HCT116 (cell line): Measurements from ENCODE around the gene IGFBP6. TPM values are rescaled to one million over a fixed set of nuclear protein-coding genes. Genes with fewer than 3 reads are reported as not detected.

ENCODE experiments used
- ATAC-seq: fragments of 200-7000 bp; cut with Tn5 transposase; 2 replicates; pipeline ENCODE4 v1.9.1; 2020; ENCODE audit warnings: mild to moderate bottlenecking, moderate library complexity
- BruUV-seq: library from RNA; stranded (reverse); fragments of 400-500 nt; replicated peaks from 2 replicates; lab custom pipeline; 2021; lab: Mats Ljungman, UMichigan
- CTCF ChIA-PET: fragments of 300-600 bp; sonication (Branson Sonifier 250); formaldehyde crosslinking; loops from one replicate; lab custom pipeline; 2021; ENCODE audit warnings: antibody characterized with exemption; lab: Charles Lee
- POLR2A ChIA-PET: fragments of 300-600, 350-600 bp; sonication (Branson Sonifier 250); formaldehyde crosslinking; loops from one replicate; lab custom pipeline; 2021; ENCODE audit warnings: antibody characterized with exemption; lab: Charles Lee
- RAD21 ChIA-PET, 2 experiments: fragments of 300-600 bp; sonication (Branson Sonifier 250); formaldehyde crosslinking; loops; one replicate each; lab custom pipeline; 2023; ENCODE audit warnings: low total read pairs in 2 of 2; ENCODE audit not compliant: uncharacterized antibody in 2 of 2, unreplicated experiment in 2 of 2, low non-redundant PET in 1 of 2; lab: Charles Lee
- DNase-seq: peaks from one replicate; pipeline ENCODE4 v3.0.0-alpha.2; 2010; ENCODE audit warnings: low read depth, low spot score
- H2AFZ ChIP-seq: fragments of 200-600 bp; shearing (Covaris generic), sonication (generic); 2 replicates; pipeline ENCODE4 v1.6.1; 2017; ENCODE audit warnings: low read depth, mixed run types, mixed read lengths, antibody characterized with exemption, low read length; ENCODE audit not compliant: poor library complexity, severe bottlenecking
- H3K27ac ChIP-seq: 2 replicates; pipeline ENCODE4 v1.5.1; 2012; ENCODE audit warnings: low read depth, low read length
- H3K27me3 ChIP-seq: fragments of 200-600 bp; sonication (generic); 2 replicates; pipeline ENCODE4 v1.6.1; 2016; ENCODE audit warnings: mixed run types, low read length, mixed read lengths; ENCODE audit not compliant: insufficient read depth
- H3K36me3 ChIP-seq, 2 experiments: fragments of 200-500 bp in 1 of 2; fragments of 200-600 bp in 1 of 2; sonication (Bioruptor generic) in 1 of 2; sonication (generic) in 1 of 2; 2 replicates each; pipeline versions ENCODE4 v1.5.1 to v1.6.1; 2014 to 2016; ENCODE audit warnings: low read length in 2 of 2, inconsistent platforms in 1 of 2, mixed read lengths in 1 of 2, mixed run types in 1 of 2; ENCODE audit not compliant: insufficient read depth in 2 of 2, control insufficient read depth in 1 of 2
- H3K4me1 ChIP-seq, 2 experiments: fragments of 200-600 bp in 1 of 2; sonication (generic) in 1 of 2; 2 replicates each; pipeline versions ENCODE4 v1.5.1 to v1.6.1; 2012 to 2017; ENCODE audit warnings: low read length in 2 of 2, inconsistent platforms in 1 of 2, mild to moderate bottlenecking in 1 of 2, mixed read lengths in 1 of 2, mixed run types in 1 of 2, moderate library complexity in 1 of 2; ENCODE audit not compliant: insufficient read depth in 2 of 2, control insufficient read depth in 1 of 2
- H3K4me2 ChIP-seq: fragments of 200-600 bp; sonication (generic); 2 replicates; pipeline ENCODE4 v1.6.1; 2017; ENCODE audit warnings: mixed run types, low read length, mixed read lengths
- H3K4me3 ChIP-seq, 2 experiments: fragments of 200-600 bp in 1 of 2; sonication (generic) in 1 of 2; replicated peaks in 1 of 2; 2 replicates each; pipeline ENCODE4 v1.5.1; 2011 to 2016; ENCODE audit warnings: low read length in 2 of 2, control low read depth in 1 of 2, low read depth in 1 of 2, mild to moderate bottlenecking in 1 of 2, mixed read lengths in 1 of 2, mixed run types in 1 of 2
- H3K79me2 ChIP-seq: fragments of 200-600 bp; sonication (generic); 2 replicates; pipeline ENCODE4 v1.6.1; 2017; ENCODE audit warnings: mild to moderate bottlenecking, mixed run types, low read length, moderate library complexity, mixed read lengths; ENCODE audit not compliant: insufficient read depth
- H3K9ac ChIP-seq: fragments of 200-600 bp; sonication (generic); 2 replicates; pipeline ENCODE4 v1.6.1; 2016; ENCODE audit warnings: low read length, mixed read lengths
- H3K9me2 ChIP-seq: fragments of 200-600 bp; sonication (generic), shearing (Covaris generic); 2 replicates; pipeline ENCODE4 v1.6.1; 2017; ENCODE audit warnings: mixed run types, mild to moderate bottlenecking, moderate library complexity; ENCODE audit not compliant: insufficient read depth
- H3K9me3 ChIP-seq, 2 experiments: fragments of 200-500 bp in 1 of 2; fragments of 200-600 bp in 1 of 2; sonication (Bioruptor generic) in 1 of 2; sonication (generic) in 1 of 2; 2 replicates each; pipeline ENCODE4 v1.6.1; 2014 to 2017; ENCODE audit warnings: low read length in 2 of 2, mixed read lengths in 2 of 2, inconsistent platforms in 1 of 2, low read depth in 1 of 2, mild to moderate bottlenecking in 1 of 2, mixed run types in 1 of 2, moderate library complexity in 1 of 2; ENCODE audit not compliant: control insufficient read depth in 1 of 2, insufficient read depth in 1 of 2
- H4K20me1 ChIP-seq: fragments of 200-600 bp; sonication (generic), shearing (Covaris generic); 2 replicates; pipeline ENCODE4 v1.6.1; 2017; ENCODE audit warnings: mixed run types, mild to moderate bottlenecking, moderate library complexity; ENCODE audit not compliant: insufficient read depth
- CEBPB ChIP-seq: IDR thresholded peaks from 2 replicates; pipeline ENCODE4 v1.6.1; 2012; ENCODE audit warnings: low read depth
- EGR1 ChIP-seq: IDR thresholded peaks from 2 replicates; pipeline ENCODE4 v1.6.1; 2012; ENCODE audit warnings: low read depth
- EZH2 ChIP-seq: fragments of 200-600 bp; sonication (generic); IDR thresholded peaks from 2 replicates; pipeline ENCODE4 v1.6.1; 2017; ENCODE audit warnings: antibody characterized with exemption, mixed run types
- EZH2phosphoT487 ChIP-seq: fragments of 200-600 bp; IDR thresholded peaks from 2 replicates; pipeline ENCODE4 v1.6.1; 2018; ENCODE audit warnings: antibody characterized with exemption, borderline replicate concordance
- FOSL1 ChIP-seq: IDR thresholded peaks from 2 replicates; pipeline ENCODE4 v1.6.1; 2012; ENCODE audit warnings: low read depth
- RAD21 ChIP-seq: IDR thresholded peaks from 2 replicates; pipeline ENCODE4 v1.6.1; 2012; ENCODE audit warnings: low read depth, mild to moderate bottlenecking
- SIN3A ChIP-seq: IDR thresholded peaks from 2 replicates; pipeline ENCODE4 v1.6.1; 2012; ENCODE audit warnings: low read depth
- SP1 ChIP-seq: IDR thresholded peaks from 2 replicates; pipeline ENCODE4 v1.6.1; 2012; ENCODE audit warnings: low read depth
- YY1 ChIP-seq: IDR thresholded peaks from 2 replicates; pipeline ENCODE4 v1.6.1; 2011; ENCODE audit warnings: low read length, low read depth, moderate library complexity, mild to moderate bottlenecking; ENCODE audit not compliant: insufficient replicate concordance; ENCODE audit errors: extremely low read depth
- ZFX ChIP-seq: fragments of 450-650 bp; IDR thresholded peaks from 2 replicates; pipeline ENCODE4 v1.6.1; 2017
- intact Hi-C: fragments of 100-400 bp; cut with micrococcal nuclease; formaldehyde crosslinking; loops from 2 replicates; pipeline ENCODE4 v1.10.0; 2022
- total RNA-seq: library from RNA; stranded (reverse); gene quantifications from one replicate; pipeline ENCODE4 v1.2.1, GENCODE V29; 2021; ENCODE audit not compliant: unreplicated experiment
- TF ChIP-seq, protein P1 (sequence below): IDR thresholded peaks from 2 replicates; pipeline ENCODE4 v1.6.1; 2011; ENCODE audit warnings: mild to moderate bottlenecking, low read length, moderate library complexity; ENCODE audit not compliant: insufficient replicate concordance; ENCODE audit errors: extremely low read depth
- TF ChIP-seq, protein P2 (sequence below): IDR thresholded peaks from 2 replicates; pipeline ENCODE4 v1.6.1; 2012; ENCODE audit warnings: low read depth
- TF ChIP-seq, protein P3 (sequence below): IDR thresholded peaks from 2 replicates; pipeline ENCODE4 v1.6.1; 2012
- TF ChIP-seq, protein P4 (sequence below): IDR thresholded peaks from 2 replicates; pipeline ENCODE4 v1.6.1; 2012

The IGFBP6 gene
- total RNA-seq, 1 experiment from 2014 or later = 83.4 TPM

DNA sequence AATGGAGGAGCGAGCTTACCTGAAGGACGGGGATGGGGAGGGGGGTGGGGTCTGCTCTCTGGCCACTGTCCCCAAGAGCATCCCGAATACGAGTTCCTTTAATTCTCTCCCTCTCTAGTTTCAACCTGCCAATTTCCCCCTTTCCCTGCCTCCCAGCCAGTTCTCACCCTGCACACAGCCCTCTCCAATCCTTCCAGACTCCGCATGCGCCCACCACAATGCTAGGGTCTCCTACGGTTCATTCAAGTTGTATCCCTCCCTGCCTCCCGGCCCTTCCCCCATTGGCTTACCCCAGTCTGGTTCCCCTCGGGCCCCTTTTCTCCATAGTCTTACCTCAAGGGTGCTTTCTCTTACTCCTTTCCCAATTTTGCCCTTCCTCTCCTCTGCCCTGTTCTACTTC is 708 bp upstream of the IGFBP6 start:
- no peaks in the 10 kb centered on the region for H3K9me3 ChIP-seq
- CTCF ChIA-PET = interaction anchor here (3.6 kb wide), 1 partner anchor 31 kb away, joined by 110 read pairs; no protein-coding TSS in a partner anchor
- H3K4me1 ChIP-seq = peaks cover 49 to 76% of the 10 kb centered on the region in 2 experiments
- TF ChIP-seq, protein P1, sequence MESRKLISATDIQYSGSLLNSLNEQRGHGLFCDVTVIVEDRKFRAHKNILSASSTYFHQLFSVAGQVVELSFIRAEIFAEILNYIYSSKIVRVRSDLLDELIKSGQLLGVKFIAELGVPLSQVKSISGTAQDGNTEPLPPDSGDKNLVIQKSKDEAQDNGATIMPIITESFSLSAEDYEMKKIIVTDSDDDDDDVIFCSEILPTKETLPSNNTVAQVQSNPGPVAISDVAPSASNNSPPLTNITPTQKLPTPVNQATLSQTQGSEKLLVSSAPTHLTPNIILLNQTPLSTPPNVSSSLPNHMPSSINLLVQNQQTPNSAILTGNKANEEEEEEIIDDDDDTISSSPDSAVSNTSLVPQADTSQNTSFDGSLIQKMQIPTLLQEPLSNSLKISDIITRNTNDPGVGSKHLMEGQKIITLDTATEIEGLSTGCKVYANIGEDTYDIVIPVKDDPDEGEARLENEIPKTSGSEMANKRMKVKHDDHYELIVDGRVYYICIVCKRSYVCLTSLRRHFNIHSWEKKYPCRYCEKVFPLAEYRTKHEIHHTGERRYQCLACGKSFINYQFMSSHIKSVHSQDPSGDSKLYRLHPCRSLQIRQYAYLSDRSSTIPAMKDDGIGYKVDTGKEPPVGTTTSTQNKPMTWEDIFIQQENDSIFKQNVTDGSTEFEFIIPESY = no peak
- TF ChIP-seq EZH2phosphoT487 = no peak
- TF ChIP-seq, protein P2, sequence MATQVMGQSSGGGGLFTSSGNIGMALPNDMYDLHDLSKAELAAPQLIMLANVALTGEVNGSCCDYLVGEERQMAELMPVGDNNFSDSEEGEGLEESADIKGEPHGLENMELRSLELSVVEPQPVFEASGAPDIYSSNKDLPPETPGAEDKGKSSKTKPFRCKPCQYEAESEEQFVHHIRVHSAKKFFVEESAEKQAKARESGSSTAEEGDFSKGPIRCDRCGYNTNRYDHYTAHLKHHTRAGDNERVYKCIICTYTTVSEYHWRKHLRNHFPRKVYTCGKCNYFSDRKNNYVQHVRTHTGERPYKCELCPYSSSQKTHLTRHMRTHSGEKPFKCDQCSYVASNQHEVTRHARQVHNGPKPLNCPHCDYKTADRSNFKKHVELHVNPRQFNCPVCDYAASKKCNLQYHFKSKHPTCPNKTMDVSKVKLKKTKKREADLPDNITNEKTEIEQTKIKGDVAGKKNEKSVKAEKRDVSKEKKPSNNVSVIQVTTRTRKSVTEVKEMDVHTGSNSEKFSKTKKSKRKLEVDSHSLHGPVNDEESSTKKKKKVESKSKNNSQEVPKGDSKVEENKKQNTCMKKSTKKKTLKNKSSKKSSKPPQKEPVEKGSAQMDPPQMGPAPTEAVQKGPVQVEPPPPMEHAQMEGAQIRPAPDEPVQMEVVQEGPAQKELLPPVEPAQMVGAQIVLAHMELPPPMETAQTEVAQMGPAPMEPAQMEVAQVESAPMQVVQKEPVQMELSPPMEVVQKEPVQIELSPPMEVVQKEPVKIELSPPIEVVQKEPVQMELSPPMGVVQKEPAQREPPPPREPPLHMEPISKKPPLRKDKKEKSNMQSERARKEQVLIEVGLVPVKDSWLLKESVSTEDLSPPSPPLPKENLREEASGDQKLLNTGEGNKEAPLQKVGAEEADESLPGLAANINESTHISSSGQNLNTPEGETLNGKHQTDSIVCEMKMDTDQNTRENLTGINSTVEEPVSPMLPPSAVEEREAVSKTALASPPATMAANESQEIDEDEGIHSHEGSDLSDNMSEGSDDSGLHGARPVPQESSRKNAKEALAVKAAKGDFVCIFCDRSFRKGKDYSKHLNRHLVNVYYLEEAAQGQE = no peak
- no peak for TF ChIP-seq ZFX
- no peak for TF ChIP-seq CEBPB
- TF ChIP-seq EZH2 = no peak
- no peak for TF ChIP-seq FOSL1
- no peak for TF ChIP-seq SIN3A
- no peak for TF ChIP-seq SP1
- TF ChIP-seq YY1 = no peak
- TF ChIP-seq, protein P3, sequence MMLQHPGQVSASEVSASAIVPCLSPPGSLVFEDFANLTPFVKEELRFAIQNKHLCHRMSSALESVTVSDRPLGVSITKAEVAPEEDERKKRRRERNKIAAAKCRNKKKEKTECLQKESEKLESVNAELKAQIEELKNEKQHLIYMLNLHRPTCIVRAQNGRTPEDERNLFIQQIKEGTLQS = no peak
- no peak for TF ChIP-seq RAD21
- TF ChIP-seq, protein P4, sequence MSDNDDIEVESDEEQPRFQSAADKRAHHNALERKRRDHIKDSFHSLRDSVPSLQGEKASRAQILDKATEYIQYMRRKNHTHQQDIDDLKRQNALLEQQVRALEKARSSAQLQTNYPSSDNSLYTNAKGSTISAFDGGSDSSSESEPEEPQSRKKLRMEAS = no peak
- TF ChIP-seq EGR1 = no peak
- TF ChIP-seq, all 23 proteins: peak for 0
- no peak for ATAC-seq
- intact Hi-C loops = no loop called here
- H3K36me3 ChIP-seq = no peaks in the 10 kb centered on the region
- DNase-seq = no peak
- peak overlapping the region; percentile 67 for H3K9ac ChIP-seq
- H3K9me2 ChIP-seq = no peaks in the 10 kb centered on the region
- no TSS peak for BruUV-seq
- H3K27ac ChIP-seq = peak overlapping the region; percentile 98
- H3K4me3 ChIP-seq = peak overlapping the region; percentile 58 to 78
- peak overlapping the region; percentile 79 for H3K4me2 ChIP-seq
- no peaks in the 10 kb centered on the region for H4K20me1 ChIP-seq
- POLR2A ChIA-PET = interaction anchor here (0.8 to 3.6 kb wide), 3 partner anchors 18 to 49 kb away, joined by 3 to 27 read pairs (median 3); partner anchors contain the start of gene SPRYD3
- H3K79me2 ChIP-seq = no peaks in the 10 kb centered on the region
- H3K27me3 ChIP-seq = no peaks in the 10 kb centered on the region
- RAD21 ChIA-PET = interaction anchor here in 1 of 2 experiments (3.2 kb wide), 1 partner anchor 30 kb away, joined by 30 read pairs; no protein-coding TSS in a partner anchor
- H2AFZ ChIP-seq = no peak overlapping the region
